Body of pancreas (tissue), 4 donors: ENCODE measurements around the gene COL5A1. TPM values are rescaled to one million over a fixed set of nuclear protein-coding genes. Genes with fewer than 3 reads are reported as not detected.
"Not testable (repeated sequence)": the region's sequence is repeated elsewhere in the genome, so short reads cannot be mapped to it uniquely, and the experiment has no call there.

Experiments used
- ATAC-seq: fragments of 150-250 bp; one replicate; pipeline ENCODE4 v1.9.1; 2016
- DNase-seq, 4 donors: peaks; one replicate each; pipeline ENCODE4 v3.0.0-alpha.2; 2019
- H3K27ac ChIP-seq, 4 donors: fragments of 200-600 bp; sonication (generic); 1 replicate in 3 of 4; 2 replicates in 1 of 4; pipeline versions ENCODE4 v1.5.1 to v1.6.1; 2016 to 2019; ENCODE audit warnings: mild to moderate bottlenecking in 1 of 4, mixed read lengths in 1 of 4, moderate library complexity in 1 of 4
- H3K27me3 ChIP-seq, 2 donors: fragments of 200-600 bp; sonication (generic); one replicate each; pipeline ENCODE4 v1.6.0; 2016; ENCODE audit warnings: mild to moderate bottlenecking in 1 of 2
- H3K36me3 ChIP-seq, 2 donors: fragments of 200-600 bp; sonication (generic); replicated peaks in 1 of 2; 2 replicates each; pipeline ENCODE4 v1.5.1; 2016; ENCODE audit warnings: low read depth in 2 of 2; ENCODE audit not compliant: insufficient read depth in 1 of 2
- H3K4me1 ChIP-seq: fragments of 200-600 bp; sonication (generic); one replicate; pipeline ENCODE4 v1.6.0; 2016
- H3K4me3 ChIP-seq, 2 donors: fragments of 200-600 bp; sonication (generic); 1 replicate in 1 of 2; 2 replicates in 1 of 2; pipeline ENCODE4 v1.5.1; 2016 to 2019
- H3K9me3 ChIP-seq, 3 donors: fragments of 200-600 bp; sonication (generic); 1 replicate in 2 of 3; 2 replicates in 1 of 3; pipeline ENCODE4 v1.5.1; 2016
- POLR2A ChIP-seq, 3 donors: fragments of 450-650 bp; IDR thresholded peaks; one replicate each; pipeline ENCODE4 v1.6.1; 2016; ENCODE audit warnings: antibody characterized with exemption in 3 of 3, mild to moderate bottlenecking in 2 of 3
- WGBS, 2 donors: methylation state at CpG; one replicate each; pipeline ENCODE4 v1.1.5; 2017; 5-methylcytosine and 5-hydroxymethylcytosine counted together
- intact Hi-C: fragments of 100-400 bp; cut with DNase I; formaldehyde crosslinking; loops from one replicate; pipeline ENCODE4 v1.15.1; 2023
- total RNA-seq, 2 donors: library from RNA; depleted of rRNA; stranded (reverse); fragments of >200 nt; gene quantifications; one replicate each; pipeline ENCODE4 v1.1.0, GENCODE V29; 2016
- TF ChIP-seq, protein P1 (sequence below), 7 experiments: fragments of 450-650 bp in 4 of 7; fragments of 200-600 bp in 3 of 7; sonication (generic) in 3 of 7; IDR thresholded peaks; one replicate each; pipeline ENCODE4 v1.5.1; 2016 to 2019; ENCODE audit warnings: antibody characterized with exemption in 7 of 7

COL5A1 gene
- total RNA-seq, 2 donors from 2014 or later: 7.0 to 14.5 TPM

DNA sequence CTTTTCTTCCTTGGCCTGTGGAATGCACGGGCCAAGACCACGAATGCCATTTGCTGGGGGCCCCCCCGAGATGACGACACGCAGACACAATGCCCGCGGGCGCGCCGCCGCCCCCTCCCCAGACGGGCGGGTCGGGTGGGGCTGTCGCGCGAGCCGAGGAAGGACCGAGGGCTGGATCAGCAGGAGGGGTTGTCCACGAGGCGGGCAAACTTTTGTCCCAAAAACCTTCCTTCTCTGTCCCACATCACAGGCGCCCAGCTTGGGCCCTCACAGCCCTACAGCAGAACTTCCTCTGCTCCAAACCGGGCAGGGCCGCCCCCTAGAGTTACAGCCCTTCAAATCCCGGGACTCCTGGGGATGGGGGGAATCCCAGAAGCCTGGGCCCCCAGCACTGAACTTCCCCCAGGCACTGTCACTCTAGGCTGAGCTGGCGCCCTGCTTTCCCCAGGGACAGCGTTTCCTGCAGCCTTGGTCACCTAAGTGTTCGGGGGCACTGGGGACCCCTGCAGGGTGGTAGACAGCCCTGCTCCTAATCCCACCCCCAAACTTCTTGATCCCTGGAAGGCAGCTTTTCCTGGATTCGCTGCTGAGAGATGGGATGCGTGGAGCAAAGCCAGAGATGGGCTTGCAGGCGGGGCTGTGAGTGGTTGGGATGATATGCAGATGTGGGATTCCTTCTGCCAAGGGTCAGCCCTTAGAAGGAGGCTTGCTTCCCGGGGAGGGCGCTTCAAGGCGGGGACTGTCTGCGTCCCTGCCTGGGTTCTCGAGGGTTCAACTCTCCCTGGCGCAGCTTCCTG, 980 bp downstream of the COL5A1 start:
- peak; percentile 26 to 54 (median 32) for DNase-seq
- Histone ChIP-seq H3K27me3 (peaks cover 0 to 11% of the 10 kb centered on the region in 2 donors), H3K4me1 (peaks cover 20% of the 10 kb centered on the region), H3K9me3 (no peaks in the 10 kb centered on the region), H3K27ac (peak overlapping the region in 2 of 4 donors; percentile 45 to 50), H3K36me3 (no peaks in the 10 kb centered on the region), H3K4me3 (no peak overlapping the region)
- 5 to 7% methylated on average over 30 to 37 of the region's 37 CpGs for WGBS, 2 donors
- TF ChIP-seq POLR2A (IDR thresholded peaks at IDR 0.05): no peak
- TF ChIP-seq, protein P1, sequence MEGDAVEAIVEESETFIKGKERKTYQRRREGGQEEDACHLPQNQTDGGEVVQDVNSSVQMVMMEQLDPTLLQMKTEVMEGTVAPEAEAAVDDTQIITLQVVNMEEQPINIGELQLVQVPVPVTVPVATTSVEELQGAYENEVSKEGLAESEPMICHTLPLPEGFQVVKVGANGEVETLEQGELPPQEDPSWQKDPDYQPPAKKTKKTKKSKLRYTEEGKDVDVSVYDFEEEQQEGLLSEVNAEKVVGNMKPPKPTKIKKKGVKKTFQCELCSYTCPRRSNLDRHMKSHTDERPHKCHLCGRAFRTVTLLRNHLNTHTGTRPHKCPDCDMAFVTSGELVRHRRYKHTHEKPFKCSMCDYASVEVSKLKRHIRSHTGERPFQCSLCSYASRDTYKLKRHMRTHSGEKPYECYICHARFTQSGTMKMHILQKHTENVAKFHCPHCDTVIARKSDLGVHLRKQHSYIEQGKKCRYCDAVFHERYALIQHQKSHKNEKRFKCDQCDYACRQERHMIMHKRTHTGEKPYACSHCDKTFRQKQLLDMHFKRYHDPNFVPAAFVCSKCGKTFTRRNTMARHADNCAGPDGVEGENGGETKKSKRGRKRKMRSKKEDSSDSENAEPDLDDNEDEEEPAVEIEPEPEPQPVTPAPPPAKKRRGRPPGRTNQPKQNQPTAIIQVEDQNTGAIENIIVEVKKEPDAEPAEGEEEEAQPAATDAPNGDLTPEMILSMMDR (IDR thresholded peaks at IDR 0.05): no peak
- ATAC-seq: no peak
- intact Hi-C loops: no loop called here

DNA sequence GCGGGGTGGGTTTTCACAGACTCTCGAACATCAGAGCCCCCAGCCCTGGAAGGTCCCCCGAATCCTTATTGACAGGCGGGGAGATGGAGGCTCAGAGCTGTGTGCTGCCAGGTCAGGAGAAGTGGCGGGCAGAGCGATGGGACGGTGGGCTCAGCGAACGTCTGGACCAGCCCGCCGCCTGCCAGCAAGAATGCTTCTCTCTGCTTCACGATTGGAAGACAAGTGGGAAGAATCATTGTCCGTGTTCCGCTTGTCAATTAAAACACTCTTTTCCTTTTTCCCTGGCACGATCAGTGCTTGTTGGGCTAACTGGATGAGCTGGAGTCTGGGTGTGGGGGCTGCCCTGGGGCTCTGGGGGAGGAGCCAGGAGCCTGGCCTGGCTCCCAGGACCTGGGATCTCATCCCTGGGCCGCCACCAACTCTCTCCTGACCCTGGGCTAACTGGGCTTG, 1.6 kb downstream of the COL5A1 start:
- ATAC-seq: no peak
- H3K36me3 ChIP-seq: no peaks in the 10 kb centered on the region
- no peak for DNase-seq
- intact Hi-C loops: no loop called here
- H3K27ac ChIP-seq: peak overlapping the region in 2 of 4 donors; percentile 41 to 45
- WGBS, 2 donors: 22 to 32% methylated on average over 15 to 16 of the region's 16 CpGs
- H3K9me3 ChIP-seq: no peaks in the 10 kb centered on the region
- H3K27me3 ChIP-seq: peaks cover 0 to 12% of the 10 kb centered on the region in 2 donors
- TF ChIP-seq, protein P1 (IDR thresholded peaks at IDR 0.05): no peak
- TF ChIP-seq POLR2A (IDR thresholded peaks at IDR 0.05): no peak
- no peak overlapping the region for H3K4me3 ChIP-seq
- H3K4me1 ChIP-seq: peaks cover 20% of the 10 kb centered on the region

DNA sequence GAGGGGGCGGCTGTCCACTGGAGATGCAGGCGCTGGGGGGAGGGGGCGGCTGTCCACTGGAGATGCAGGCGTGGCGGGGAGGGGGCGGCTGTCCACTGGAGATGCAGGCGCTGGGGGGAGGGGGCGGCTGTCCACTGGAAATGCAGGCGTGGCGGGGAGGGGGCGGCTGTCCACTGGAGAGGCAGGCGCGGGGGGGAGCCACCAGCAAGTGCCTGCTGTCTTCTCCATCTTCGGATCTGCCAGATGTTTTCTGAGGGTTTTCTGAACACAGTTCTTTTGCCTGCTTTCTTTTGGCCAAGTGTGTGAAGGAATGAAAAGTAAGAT, 2.8 kb downstream of the COL5A1 start:
- H3K4me3 ChIP-seq, intact Hi-C loops, H3K36me3 ChIP-seq, H3K9me3 ChIP-seq, DNase-seq, H3K27ac ChIP-seq, ATAC-seq: not testable (repeated sequence)
- 58 to 65% methylated on average over 5 to 7 of the region's 14 CpGs for WGBS, 2 donors
- H3K4me1 ChIP-seq: peaks cover 20% of the 10 kb centered on the region
- peaks cover 0 to 12% of the 10 kb centered on the region in 2 donors for H3K27me3 ChIP-seq

DNA sequence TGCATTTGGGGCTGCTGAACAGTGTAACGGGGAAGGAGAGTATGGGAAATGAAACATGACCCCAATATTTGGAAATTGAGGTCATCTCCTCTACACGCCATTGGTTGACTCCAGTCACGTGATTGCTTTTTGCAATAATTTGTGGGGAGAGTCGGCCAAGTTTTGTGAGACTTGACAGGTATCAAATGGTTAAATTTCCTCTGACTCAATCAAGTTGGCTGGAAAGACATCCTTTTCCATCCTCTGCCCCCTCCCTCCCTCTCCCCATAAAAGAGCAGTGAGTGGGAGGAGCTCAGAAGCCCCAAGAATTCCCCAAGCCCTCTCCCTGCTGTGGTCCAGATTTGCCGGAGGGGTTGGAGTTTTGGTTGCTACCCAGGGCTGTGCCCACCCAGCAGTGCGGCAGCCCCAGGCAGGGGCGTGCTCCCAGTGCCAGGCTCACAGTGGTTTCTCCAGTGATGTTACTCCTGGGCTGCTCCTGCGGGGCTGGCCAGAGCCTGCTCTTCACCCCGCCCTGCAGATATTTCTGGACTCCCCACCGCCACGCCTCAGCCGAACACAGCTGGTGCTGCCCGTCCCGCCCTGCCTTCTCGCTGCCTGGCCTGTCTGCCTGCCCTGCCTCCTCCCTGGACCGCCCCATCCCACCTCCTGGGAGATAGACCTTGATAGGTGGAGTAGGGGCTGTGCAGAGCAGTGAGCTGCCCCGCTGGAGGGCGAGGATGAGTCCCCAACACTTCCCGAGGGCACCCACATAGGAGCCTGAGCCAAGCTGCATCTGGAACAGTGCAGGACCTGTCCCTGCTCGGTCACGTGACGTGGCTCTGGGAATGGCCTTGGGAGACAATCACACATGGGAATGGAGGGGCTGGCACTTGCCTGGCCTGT, 3.4 kb downstream of the COL5A1 start:
- no peaks in the 10 kb centered on the region for H3K36me3 ChIP-seq
- peak overlapping the region in 2 of 4 donors; percentile 36 to 44 for H3K27ac ChIP-seq
- no peak for TF ChIP-seq POLR2A (IDR thresholded peaks at IDR 0.05)
- TF ChIP-seq, protein P1 (IDR thresholded peaks at IDR 0.05): no peak
- H3K4me3 ChIP-seq: no peak overlapping the region
- DNase-seq (peak in 3 of 4 donors; percentile 35 to 57 (median 50)), ATAC-seq (peak; percentile 24)
- intact Hi-C loops: no loop called here
- no peaks in the 10 kb centered on the region for H3K9me3 ChIP-seq
- 20 to 33% methylated on average over 5 to 22 of the region's 22 CpGs for WGBS, 2 donors
- peaks cover 20% of the 10 kb centered on the region for H3K4me1 ChIP-seq
- H3K27me3 ChIP-seq: peaks cover 0 to 12% of the 10 kb centered on the region in 2 donors
